NT2/D1 (cell line): Measurements from ENCODE around the gene MAP1B.

ENCODE experiments used
- SUZ12 ChIP-seq: IDR thresholded peaks from 2 replicates; pipeline ENCODE4 v1.6.1; 2011; ENCODE audit not compliant: insufficient read length, insufficient read depth; ENCODE audit errors: extremely low read depth
- ZNF274 ChIP-seq: IDR thresholded peaks from 2 replicates; pipeline ENCODE4 v1.6.1; 2011; ENCODE audit warnings: mild to moderate bottlenecking, low read depth, low read length

GRCh38 chr5:72216756-72217155 is 109.5 kb downstream of the MAP1B start:
- TF ChIP-seq ZNF274 (no peak), SUZ12 (no peak)
